Liver (tissue), 3 donors: ENCODE data around the gene LNX2.

Experiments
- EGR1 ChIP-seq, 2 donors: IDR thresholded peaks; 2 replicates each; pipeline ENCODE4 v1.6.1; 2016 to 2018; ENCODE audit warnings: antibody characterized with exemption in 2 of 2, low read depth in 2 of 2
- GABPA ChIP-seq, 2 donors: IDR thresholded peaks in 1 of 2; conservative IDR thresholded peaks in 1 of 2; 2 replicates each; pipeline ENCODE4 v1.6.1; 2016; ENCODE audit warnings: antibody characterized with exemption in 2 of 2, mild to moderate bottlenecking in 1 of 2, moderate library complexity in 1 of 2
- HNF4A ChIP-seq, 2 donors: conservative IDR thresholded peaks; 2 replicates each; pipeline ENCODE4 v1.6.1; 2016; ENCODE audit warnings: antibody characterized with exemption in 2 of 2, mild to moderate bottlenecking in 2 of 2
- JUND ChIP-seq, 2 donors: IDR thresholded peaks; 2 replicates each; pipeline ENCODE4 v1.6.1; 2016; ENCODE audit warnings: antibody characterized with exemption in 2 of 2
- MAX ChIP-seq: IDR thresholded peaks from 2 replicates; pipeline ENCODE4 v1.6.1; 2016; ENCODE audit warnings: antibody characterized with exemption
- RAD21 ChIP-seq, 2 donors: IDR thresholded peaks; 2 replicates each; pipeline ENCODE4 v1.6.1; 2016; ENCODE audit warnings: antibody characterized with exemption in 2 of 2, mild to moderate bottlenecking in 2 of 2
- RXRA ChIP-seq, 2 donors: IDR thresholded peaks; 2 replicates each; pipeline ENCODE4 v1.6.1; 2017 to 2018; ENCODE audit warnings: antibody characterized with exemption in 2 of 2, mild to moderate bottlenecking in 1 of 2
- SP1 ChIP-seq: IDR thresholded peaks from 2 replicates; pipeline ENCODE4 v1.6.1; 2018; ENCODE audit warnings: antibody characterized with exemption, mild to moderate bottlenecking
- TAF1 ChIP-seq: conservative IDR thresholded peaks from 2 replicates; pipeline ENCODE4 v1.6.1; 2016; ENCODE audit warnings: antibody characterized with exemption, mild to moderate bottlenecking
- YY1 ChIP-seq: IDR thresholded peaks from 2 replicates; pipeline ENCODE4 v1.6.1; 2016; ENCODE audit warnings: antibody characterized with exemption, mild to moderate bottlenecking
- ZBTB33 ChIP-seq: IDR thresholded peaks from 2 replicates; pipeline ENCODE4 v1.6.1; 2016; ENCODE audit warnings: antibody characterized with exemption
- TF ChIP-seq, protein P1 (sequence below): fragments of 150-350 bp; IDR thresholded peaks from 2 replicates; pipeline ENCODE4 v1.5.1; 2017; ENCODE audit warnings: improper control_type of control experiment, low read depth, low read length; ENCODE audit not compliant: missing input control
- TF ChIP-seq, protein P2 (sequence below): IDR thresholded peaks from 2 replicates; pipeline ENCODE4 v1.6.1; 2016; ENCODE audit warnings: antibody characterized with exemption, mild to moderate bottlenecking
- TF ChIP-seq, protein P3 (sequence below): IDR thresholded peaks from 2 replicates; pipeline ENCODE4 v1.6.1; 2016; ENCODE audit warnings: antibody characterized with exemption
- donor health status: healthy.
- donor health status: healthy.

DNA sequence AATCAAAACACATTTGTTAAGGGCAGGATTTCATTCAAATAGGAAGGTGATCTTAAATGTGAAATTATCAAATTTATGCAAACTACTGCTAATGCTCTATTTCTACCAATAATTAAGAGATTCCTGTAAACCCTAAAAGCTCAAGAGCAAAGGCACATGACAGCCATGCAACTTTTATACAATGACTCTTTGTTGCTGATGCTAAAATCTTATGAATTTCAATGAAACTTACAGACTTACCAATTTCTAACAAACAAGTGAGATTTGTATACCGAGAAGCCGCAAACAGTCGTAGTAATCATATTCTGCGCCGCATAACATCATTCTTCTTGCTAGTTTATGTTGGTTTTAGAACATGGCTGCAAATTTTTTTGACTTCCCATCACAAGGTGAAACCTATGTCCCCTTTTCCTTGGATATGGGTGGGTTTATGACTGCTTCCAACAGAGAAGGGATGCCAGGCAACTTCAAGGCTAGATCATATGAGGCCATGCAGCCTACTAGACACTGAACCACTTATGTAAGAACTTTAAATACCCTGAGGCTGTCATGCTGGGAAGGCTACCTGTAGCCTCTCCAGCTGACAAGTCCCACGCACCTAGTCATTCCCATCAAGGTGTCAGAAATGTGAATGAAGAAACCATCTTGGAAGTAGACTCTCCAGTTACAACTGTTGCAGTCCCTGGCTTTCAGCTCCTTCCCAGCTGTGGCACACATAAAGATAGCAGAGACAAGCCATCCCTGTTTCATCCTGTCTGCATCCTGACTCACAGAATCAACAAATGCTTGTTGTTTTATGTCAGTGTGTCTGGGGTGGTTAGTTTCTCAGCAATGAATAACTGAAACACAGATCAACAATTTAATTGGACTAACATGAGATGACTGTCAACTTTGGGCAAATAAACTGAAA, 42.0 kb downstream of the LNX2 start:
- TF ChIP-seq, protein P1, sequence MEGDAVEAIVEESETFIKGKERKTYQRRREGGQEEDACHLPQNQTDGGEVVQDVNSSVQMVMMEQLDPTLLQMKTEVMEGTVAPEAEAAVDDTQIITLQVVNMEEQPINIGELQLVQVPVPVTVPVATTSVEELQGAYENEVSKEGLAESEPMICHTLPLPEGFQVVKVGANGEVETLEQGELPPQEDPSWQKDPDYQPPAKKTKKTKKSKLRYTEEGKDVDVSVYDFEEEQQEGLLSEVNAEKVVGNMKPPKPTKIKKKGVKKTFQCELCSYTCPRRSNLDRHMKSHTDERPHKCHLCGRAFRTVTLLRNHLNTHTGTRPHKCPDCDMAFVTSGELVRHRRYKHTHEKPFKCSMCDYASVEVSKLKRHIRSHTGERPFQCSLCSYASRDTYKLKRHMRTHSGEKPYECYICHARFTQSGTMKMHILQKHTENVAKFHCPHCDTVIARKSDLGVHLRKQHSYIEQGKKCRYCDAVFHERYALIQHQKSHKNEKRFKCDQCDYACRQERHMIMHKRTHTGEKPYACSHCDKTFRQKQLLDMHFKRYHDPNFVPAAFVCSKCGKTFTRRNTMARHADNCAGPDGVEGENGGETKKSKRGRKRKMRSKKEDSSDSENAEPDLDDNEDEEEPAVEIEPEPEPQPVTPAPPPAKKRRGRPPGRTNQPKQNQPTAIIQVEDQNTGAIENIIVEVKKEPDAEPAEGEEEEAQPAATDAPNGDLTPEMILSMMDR = no peak
- TF ChIP-seq, protein P2, sequence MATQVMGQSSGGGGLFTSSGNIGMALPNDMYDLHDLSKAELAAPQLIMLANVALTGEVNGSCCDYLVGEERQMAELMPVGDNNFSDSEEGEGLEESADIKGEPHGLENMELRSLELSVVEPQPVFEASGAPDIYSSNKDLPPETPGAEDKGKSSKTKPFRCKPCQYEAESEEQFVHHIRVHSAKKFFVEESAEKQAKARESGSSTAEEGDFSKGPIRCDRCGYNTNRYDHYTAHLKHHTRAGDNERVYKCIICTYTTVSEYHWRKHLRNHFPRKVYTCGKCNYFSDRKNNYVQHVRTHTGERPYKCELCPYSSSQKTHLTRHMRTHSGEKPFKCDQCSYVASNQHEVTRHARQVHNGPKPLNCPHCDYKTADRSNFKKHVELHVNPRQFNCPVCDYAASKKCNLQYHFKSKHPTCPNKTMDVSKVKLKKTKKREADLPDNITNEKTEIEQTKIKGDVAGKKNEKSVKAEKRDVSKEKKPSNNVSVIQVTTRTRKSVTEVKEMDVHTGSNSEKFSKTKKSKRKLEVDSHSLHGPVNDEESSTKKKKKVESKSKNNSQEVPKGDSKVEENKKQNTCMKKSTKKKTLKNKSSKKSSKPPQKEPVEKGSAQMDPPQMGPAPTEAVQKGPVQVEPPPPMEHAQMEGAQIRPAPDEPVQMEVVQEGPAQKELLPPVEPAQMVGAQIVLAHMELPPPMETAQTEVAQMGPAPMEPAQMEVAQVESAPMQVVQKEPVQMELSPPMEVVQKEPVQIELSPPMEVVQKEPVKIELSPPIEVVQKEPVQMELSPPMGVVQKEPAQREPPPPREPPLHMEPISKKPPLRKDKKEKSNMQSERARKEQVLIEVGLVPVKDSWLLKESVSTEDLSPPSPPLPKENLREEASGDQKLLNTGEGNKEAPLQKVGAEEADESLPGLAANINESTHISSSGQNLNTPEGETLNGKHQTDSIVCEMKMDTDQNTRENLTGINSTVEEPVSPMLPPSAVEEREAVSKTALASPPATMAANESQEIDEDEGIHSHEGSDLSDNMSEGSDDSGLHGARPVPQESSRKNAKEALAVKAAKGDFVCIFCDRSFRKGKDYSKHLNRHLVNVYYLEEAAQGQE = no peak
- TF ChIP-seq JUND (IDR thresholded peaks at IDR 0.05) (no peak), YY1 (no peak), GABPA (IDR thresholded peaks at IDR 0.05 in 1 of 2, conservative IDR thresholded peaks at IDR 0.05 in 1 of 2) (no peak), RAD21 (IDR thresholded peaks at IDR 0.05) (no peak), MAX (no peak), EGR1 (IDR thresholded peaks at IDR 0.05; ENCODE audit: low read depth in 2 of 2) (no peak), TAF1 (no peak), SP1 (no peak), RXRA (IDR thresholded peaks at IDR 0.05) (no peak), ZBTB33 (no peak), HNF4A (conservative IDR thresholded peaks at IDR 0.05) (no peak)
- TF ChIP-seq, protein P3, sequence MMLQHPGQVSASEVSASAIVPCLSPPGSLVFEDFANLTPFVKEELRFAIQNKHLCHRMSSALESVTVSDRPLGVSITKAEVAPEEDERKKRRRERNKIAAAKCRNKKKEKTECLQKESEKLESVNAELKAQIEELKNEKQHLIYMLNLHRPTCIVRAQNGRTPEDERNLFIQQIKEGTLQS = no peak
